Astrocyte (in vitro differentiated cells and primary cell): ENCODE results near the gene FGD6. TPM values are rescaled to one million over a fixed set of nuclear protein-coding genes. Genes with fewer than 3 reads are reported as not detected.

Experiments used
- DNase-seq: peaks from one replicate; pipeline ENCODE4 v3.0.0-alpha.2; 2010; ENCODE audit warnings: low read depth
- FAIRE-seq: peaks from 2 replicates; lab custom pipeline; 2011; peaks lifted over from hg19 to GRCh38; lab: Jason Lieb, UNC
- H2AFZ ChIP-seq: 2 replicates; pipeline ENCODE4 v1.6.0; 2012; ENCODE audit warnings: low read depth, low read length, inconsistent platforms
- H3K27ac ChIP-seq: 2 replicates; pipeline ENCODE4 v1.5.1; 2011; ENCODE audit warnings: low read depth, low read length, inconsistent platforms
- H3K27me3 ChIP-seq: 2 replicates; pipeline ENCODE4 v1.6.0; 2011; ENCODE audit warnings: low read length, inconsistent platforms; ENCODE audit not compliant: insufficient read depth
- H3K36me3 ChIP-seq: 2 replicates; pipeline ENCODE4 v1.5.1; 2011; ENCODE audit warnings: low read length, inconsistent platforms; ENCODE audit not compliant: insufficient read depth
- H3K4me1 ChIP-seq: 2 replicates; pipeline ENCODE4 v1.5.1; 2011; ENCODE audit warnings: low read length, inconsistent platforms; ENCODE audit not compliant: insufficient read depth
- H3K4me2 ChIP-seq: 2 replicates; pipeline ENCODE4 v1.6.0; 2012; ENCODE audit warnings: low read length, inconsistent platforms
- H3K4me3 ChIP-seq: 2 replicates; pipeline ENCODE4 v1.5.1; 2011; ENCODE audit warnings: low read depth, mild to moderate bottlenecking, low read length, inconsistent platforms; ENCODE audit not compliant: insufficient read depth
- H3K79me2 ChIP-seq: 2 replicates; pipeline ENCODE4 v1.6.0; 2012; ENCODE audit warnings: mild to moderate bottlenecking, low read length, inconsistent platforms; ENCODE audit not compliant: insufficient read depth
- H3K9ac ChIP-seq: 2 replicates; pipeline ENCODE4 v1.6.0; 2012; ENCODE audit warnings: mild to moderate bottlenecking, low read length, inconsistent platforms
- H3K9me3 ChIP-seq: 2 replicates; pipeline ENCODE4 v1.5.1; 2012; ENCODE audit warnings: low read depth, mild to moderate bottlenecking, low read length, inconsistent platforms; ENCODE audit not compliant: insufficient read depth
- H4K20me1 ChIP-seq: 2 replicates; pipeline ENCODE4 v1.6.0; 2012; ENCODE audit warnings: low read length, inconsistent platforms; ENCODE audit not compliant: insufficient read depth
- H3K27ac Mint-ChIP-seq: one replicate; pipeline ENCODE4 v1.8.0; 2021; ENCODE audit warnings: mild to moderate bottlenecking, mixed read lengths; ENCODE audit not compliant: unreplicated experiment
- H3K27me3 Mint-ChIP-seq: one replicate; pipeline ENCODE4 v1.8.0; 2021; ENCODE audit warnings: low read depth, mixed read lengths; ENCODE audit not compliant: unreplicated experiment
- H3K36me3 Mint-ChIP-seq: one replicate; pipeline ENCODE4 v1.8.0; 2021; ENCODE audit warnings: low read depth, mixed read lengths; ENCODE audit not compliant: unreplicated experiment
- H3K4me1 Mint-ChIP-seq: one replicate; pipeline ENCODE4 v1.8.0; 2021; ENCODE audit warnings: low read depth, mixed read lengths; ENCODE audit not compliant: unreplicated experiment
- H3K4me3 Mint-ChIP-seq: one replicate; pipeline ENCODE4 v1.8.0; 2021; ENCODE audit warnings: mild to moderate bottlenecking, moderate library complexity, mixed read lengths; ENCODE audit not compliant: unreplicated experiment
- H3K9me3 Mint-ChIP-seq: one replicate; pipeline ENCODE4 v1.8.0; 2021; ENCODE audit warnings: mild to moderate bottlenecking, mixed read lengths; ENCODE audit not compliant: unreplicated experiment
- EZH2 ChIP-seq: IDR thresholded peaks from 2 replicates; pipeline ENCODE4 v1.6.1; 2012; ENCODE audit warnings: mild to moderate bottlenecking, low read length, inconsistent platforms; ENCODE audit not compliant: insufficient read depth
- total RNA-seq: library from RNA; stranded (reverse); gene quantifications from 2 replicates; pipeline ENCODE4 v1.2.1, GENCODE V29; 2021
- TF ChIP-seq, protein P1 (sequence below): IDR thresholded peaks from 2 replicates; pipeline ENCODE4 v1.5.1; 2011; ENCODE audit warnings: low read depth, mild to moderate bottlenecking, inconsistent platforms, low read length, moderate library complexity; ENCODE audit not compliant: insufficient read depth

Gene FGD6
- total RNA-seq, 1 donor from 2014 or later: 26.5 TPM

DNA sequence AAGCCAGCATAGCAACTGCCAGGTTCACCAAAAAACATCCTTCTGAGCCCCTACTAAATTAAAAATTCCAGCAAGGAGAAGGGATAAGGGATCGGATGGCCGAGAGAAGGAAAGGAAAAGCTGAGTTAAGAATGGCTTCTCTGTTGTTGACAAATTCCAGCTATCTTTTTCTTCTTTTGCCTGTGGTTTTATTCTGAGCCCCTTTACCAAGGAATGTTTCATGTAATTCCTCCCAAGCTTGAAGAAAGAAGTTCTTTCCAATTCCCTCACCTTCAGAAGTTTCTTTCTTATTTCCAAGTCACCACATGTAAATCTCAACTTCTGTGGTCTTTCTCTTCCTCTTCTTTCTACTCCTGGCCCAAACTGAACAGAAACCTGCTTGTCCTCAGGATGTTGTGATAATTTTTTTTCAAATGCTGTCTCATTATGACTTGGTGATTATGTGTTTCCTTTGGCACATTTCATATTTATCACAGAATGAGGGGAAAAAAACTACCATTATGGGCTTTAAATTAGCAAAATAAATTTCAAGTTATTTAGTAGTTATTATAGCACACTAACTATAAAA is 40.0 kb downstream of the FGD6 start:
- Histone ChIP-seq H3K27me3 (no peaks in the 10 kb centered on the region), H3K4me2 (no peak overlapping the region), H3K4me3 (no peak overlapping the region), H3K9me3 (no peaks in the 10 kb centered on the region), H4K20me1 (no peaks in the 10 kb centered on the region), H3K27ac (no peak overlapping the region), H3K36me3 (no peaks in the 10 kb centered on the region), H3K9ac (no peak overlapping the region), H2AFZ (no peak overlapping the region), H3K79me2 (peaks cover 7% of the 10 kb centered on the region), H3K4me1 (peaks cover 15% of the 10 kb centered on the region)
- TF ChIP-seq EZH2: no peak
- TF ChIP-seq, protein P1, sequence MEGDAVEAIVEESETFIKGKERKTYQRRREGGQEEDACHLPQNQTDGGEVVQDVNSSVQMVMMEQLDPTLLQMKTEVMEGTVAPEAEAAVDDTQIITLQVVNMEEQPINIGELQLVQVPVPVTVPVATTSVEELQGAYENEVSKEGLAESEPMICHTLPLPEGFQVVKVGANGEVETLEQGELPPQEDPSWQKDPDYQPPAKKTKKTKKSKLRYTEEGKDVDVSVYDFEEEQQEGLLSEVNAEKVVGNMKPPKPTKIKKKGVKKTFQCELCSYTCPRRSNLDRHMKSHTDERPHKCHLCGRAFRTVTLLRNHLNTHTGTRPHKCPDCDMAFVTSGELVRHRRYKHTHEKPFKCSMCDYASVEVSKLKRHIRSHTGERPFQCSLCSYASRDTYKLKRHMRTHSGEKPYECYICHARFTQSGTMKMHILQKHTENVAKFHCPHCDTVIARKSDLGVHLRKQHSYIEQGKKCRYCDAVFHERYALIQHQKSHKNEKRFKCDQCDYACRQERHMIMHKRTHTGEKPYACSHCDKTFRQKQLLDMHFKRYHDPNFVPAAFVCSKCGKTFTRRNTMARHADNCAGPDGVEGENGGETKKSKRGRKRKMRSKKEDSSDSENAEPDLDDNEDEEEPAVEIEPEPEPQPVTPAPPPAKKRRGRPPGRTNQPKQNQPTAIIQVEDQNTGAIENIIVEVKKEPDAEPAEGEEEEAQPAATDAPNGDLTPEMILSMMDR: no peak
- FAIRE-seq (no peak), DNase-seq (peak; percentile 44)
- Mint-ChIP-seq H3K9me3 (no peaks in the 10 kb centered on the region), H3K27ac (peak overlapping the region; percentile 87), H3K4me3 (peak overlapping the region; percentile 75), H3K36me3 (peaks cover 5% of the 10 kb centered on the region), H3K4me1 (peaks cover 36% of the 10 kb centered on the region), H3K27me3 (no peaks in the 10 kb centered on the region)

DNA sequence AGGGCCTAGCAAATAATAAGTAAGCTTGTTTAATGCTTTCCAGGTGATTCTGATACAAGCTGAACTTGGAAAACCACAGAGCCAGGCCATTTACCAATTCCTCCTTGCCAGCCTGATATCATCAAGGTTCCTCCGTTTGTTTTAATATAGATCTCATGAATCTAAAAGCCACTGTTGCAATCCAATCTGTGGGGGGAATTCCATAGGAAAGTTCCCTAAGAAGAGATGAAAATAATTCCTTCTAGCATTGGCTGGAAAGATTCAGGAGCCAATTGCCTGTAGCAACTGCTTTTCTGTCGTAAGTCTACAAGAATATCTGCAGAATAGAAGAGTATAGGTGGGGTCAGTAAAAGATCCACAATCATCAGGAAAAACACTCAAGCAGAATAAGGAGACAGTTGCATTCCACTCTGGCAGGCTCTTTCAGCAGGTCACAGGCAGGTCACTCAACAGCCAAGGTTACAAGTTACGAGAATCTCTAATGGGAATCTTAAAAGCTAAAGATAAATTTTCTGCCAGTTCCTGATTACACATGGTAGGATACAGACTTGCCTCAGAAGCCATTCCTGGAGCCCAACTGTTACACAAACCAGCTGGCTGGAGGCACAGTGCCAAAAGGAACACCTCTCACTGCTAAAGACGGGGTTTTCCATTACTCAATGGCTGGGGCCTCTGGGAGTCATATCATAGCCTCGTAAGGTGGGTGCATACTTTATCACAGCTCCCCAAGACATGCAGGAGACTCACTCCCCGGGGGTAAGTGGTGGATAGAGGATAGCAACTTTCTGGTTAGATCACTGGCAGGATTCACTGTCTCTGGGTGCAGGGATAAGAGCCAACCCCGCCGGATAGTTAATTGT is 43.6 kb downstream of the FGD6 start:
- FAIRE-seq: no peak

More for the DNA sequence above, 43.6 kb downstream of the FGD6 start:
- Mint-ChIP-seq H3K4me3 (no peak overlapping the region), H3K27ac (peak overlapping the region; percentile 22), H3K27me3 (no peaks in the 10 kb centered on the region), H3K4me1 (peaks cover 42% of the 10 kb centered on the region), H3K9me3 (no peaks in the 10 kb centered on the region), H3K36me3 (peaks cover 7% of the 10 kb centered on the region)
- H4K20me1 ChIP-seq: no peaks in the 10 kb centered on the region
- no peak overlapping the region for H3K9ac ChIP-seq
- H3K27ac ChIP-seq: peak overlapping the region; percentile 13
- no peaks in the 10 kb centered on the region for H3K9me3 ChIP-seq
- H3K36me3 ChIP-seq: no peaks in the 10 kb centered on the region
- TF ChIP-seq, protein P1: no peak
- TF ChIP-seq EZH2: no peak
- no peaks in the 10 kb centered on the region for H3K27me3 ChIP-seq
- peak overlapping the region; percentile 28 for H3K4me2 ChIP-seq
- peaks cover 26% of the 10 kb centered on the region for H3K4me1 ChIP-seq
- no peak overlapping the region for H3K4me3 ChIP-seq
- peak; percentile 95 for DNase-seq
- peaks cover 3% of the 10 kb centered on the region for H3K79me2 ChIP-seq
- H2AFZ ChIP-seq: no peak overlapping the region
